Lung (tissue), 12 donors: ENCODE data around the gene DMRT3. TPM values are rescaled to one million over a fixed set of nuclear protein-coding genes. Genes with fewer than 3 reads are reported as not detected.

ENCODE experiments used
- ATAC-seq: fragments of 200-7000 bp; cut with Tn5 transposase; one replicate; pipeline ENCODE4 v1.9.1; 2020; ENCODE audit warnings: moderate number of reproducible peaks; ENCODE audit not compliant: insufficient read depth, low FRiP score
- DNase-seq, 3 donors: peaks; one replicate each; pipeline ENCODE4 v3.0.0-alpha.2; 2013 to 2017
- H3K27ac ChIP-seq, 2 donors: one replicate each; pipeline ENCODE4 v1.5.1; 2013; ENCODE audit warnings: mild to moderate bottlenecking in 2 of 2, moderate library complexity in 2 of 2, control low read depth in 1 of 2, inconsistent platforms in 1 of 2, low read depth in 1 of 2, low read length in 1 of 2
- H3K27me3 ChIP-seq, 3 donors: one replicate each; pipeline ENCODE4 v1.5.1; 2013; ENCODE audit warnings: low read length in 2 of 3; ENCODE audit not compliant: control insufficient read depth in 3 of 3, insufficient read depth in 3 of 3
- H3K36me3 ChIP-seq, 4 donors: one replicate each; pipeline ENCODE4 v1.5.1; 2013; ENCODE audit warnings: low read length in 4 of 4, mild to moderate bottlenecking in 1 of 4, moderate library complexity in 1 of 4; ENCODE audit not compliant: control insufficient read depth in 4 of 4, insufficient read depth in 4 of 4
- H3K4me1 ChIP-seq, 5 donors: one replicate each; pipeline ENCODE4 v1.5.1; 2013; ENCODE audit warnings: low read length in 5 of 5, mild to moderate bottlenecking in 2 of 5, moderate library complexity in 1 of 5; ENCODE audit not compliant: control insufficient read depth in 5 of 5, insufficient read depth in 5 of 5
- H3K4me3 ChIP-seq: one replicate; pipeline ENCODE4 v1.5.1; 2013; ENCODE audit warnings: mild to moderate bottlenecking, control low read depth, moderate library complexity
- H3K9ac ChIP-seq, 2 donors: one replicate each; pipeline ENCODE4 v1.5.1; 2013; ENCODE audit warnings: low read length in 2 of 2, control low read depth in 1 of 2; ENCODE audit not compliant: insufficient read depth in 1 of 2
- H3K9me3 ChIP-seq, 4 donors: one replicate each; pipeline ENCODE4 v1.5.1; 2013; ENCODE audit warnings: low read length in 3 of 4, mild to moderate bottlenecking in 1 of 4, moderate library complexity in 1 of 4; ENCODE audit not compliant: control insufficient read depth in 4 of 4, insufficient read depth in 3 of 4
- CTCF ChIP-seq: IDR thresholded peaks from 2 replicates; pipeline ENCODE4 v1.5.1; 2012; ENCODE audit warnings: mild to moderate bottlenecking; ENCODE audit errors: control extremely low read depth, extremely low read depth
- WGBS, 2 donors: extraction: QIAGEN DNeasy Blood & Tissue Kit; methylation state at CpG; one replicate each; pipeline ENCODE4 v1.1.7; 2013; 5-methylcytosine and 5-hydroxymethylcytosine counted together
- polyA plus RNA-seq, 2 donors: library from polyadenylated mRNA; stranded (reverse); fragments of 200-250 nt; gene quantifications; one replicate each; pipeline ENCODE4 v1.2.1, GENCODE V29; 2013
- total RNA-seq, 2 donors: library from RNA; depleted of rRNA in 1 of 2; stranded (reverse); fragments of >200 nt in 1 of 2; gene quantifications; one replicate each; pipeline ENCODE4 v1.2.1, GENCODE V29; 2014 to 2021
- donor health status: control.
- donor health status: control.
- donor health status: Bipolar disorder and iron deficiency.
- donor health status: healthy.
- donor health status: DM: yes; HTN: yes; CAD: no.

Gene DMRT3
- total and polyA plus RNA-seq, 4 donors, result 0.13 to 0.20 TPM; not detected in 2

GRCh38 chr9:1009101-1009707 lies 32.7 kb downstream of the DMRT3 start:
- Histone ChIP-seq H3K9me3 (no peaks in the 10 kb centered on the region), H3K36me3 (no peaks in the 10 kb centered on the region), H3K27ac (no peak overlapping the region), H3K4me1 (peaks cover 0 to 2% (median 0%) of the 10 kb centered on the region in 5 donors), H3K27me3 (peaks cover 0 to 15% (median 12%) of the 10 kb centered on the region in 3 donors), H3K9ac (no peak overlapping the region), H3K4me3 (no peak overlapping the region)
- WGBS, 2 donors, result 9 to 10% methylated on average over 14 of the region's 14 CpGs
- TF ChIP-seq CTCF, result peak; percentile 83
- DNase-seq, result peak; percentile 86 to 87 (median 86)
- peak; percentile 92 for ATAC-seq

GRCh38 chr9:1013021-1013420 lies 36.6 kb downstream of the DMRT3 start:
- no peak overlapping the region for H3K9ac ChIP-seq
- 72% methylated on average over 5 of the region's 5 CpGs for WGBS, 2 donors
- TF ChIP-seq CTCF, result no peak
- ATAC-seq, result no peak
- DNase-seq, result no peak
- H3K9me3 ChIP-seq, result no peaks in the 10 kb centered on the region
- H3K36me3 ChIP-seq, result no peaks in the 10 kb centered on the region
- no peak overlapping the region for H3K4me3 ChIP-seq
- H3K27me3 ChIP-seq, result peaks cover 0 to 21% (median 10%) of the 10 kb centered on the region in 3 donors
- H3K27ac ChIP-seq, result no peak overlapping the region
- peaks cover 0 to 2% (median 0%) of the 10 kb centered on the region in 5 donors for H3K4me1 ChIP-seq

GRCh38 chr9:1014225-1014624 lies 37.8 kb downstream of the DMRT3 start:
- Histone ChIP-seq H3K27ac (no peak overlapping the region), H3K4me3 (no peak overlapping the region), H3K4me1 (peaks cover 0 to 2% (median 0%) of the 10 kb centered on the region in 5 donors), H3K27me3 (peaks cover 0 to 17% (median 3%) of the 10 kb centered on the region in 3 donors), H3K36me3 (no peaks in the 10 kb centered on the region), H3K9ac (no peak overlapping the region), H3K9me3 (no peaks in the 10 kb centered on the region)
- no peak for TF ChIP-seq CTCF
- WGBS, 2 donors, result 80 to 89% methylated on average over 4 of the region's 4 CpGs
- ATAC-seq, result no peak
- DNase-seq, result no peak

- Histone ChIP-seq H3K4me3 (no peak overlapping the region), H3K4me1 (no peaks in the 10 kb centered on the region), H3K9ac (no peak overlapping the region), H3K9me3 (no peaks in the 10 kb centered on the region), H3K27ac (no peak overlapping the region), H3K36me3 (no peaks in the 10 kb centered on the region), H3K27me3 (peaks cover 0 to 20% (median 3%) of the 10 kb centered on the region in 3 donors)
- no peak for TF ChIP-seq CTCF
- DNase-seq (no peak), ATAC-seq (no peak)
- 84 to 96% methylated on average over 2 of the region's 2 CpGs for WGBS, 2 donors
Measured at GRCh38 chr9:1014640-1015039, 38.2 kb downstream of the DMRT3 start.
